ENCODE measurements around the gene REEP2.
"Not testable (repeated sequence)": the region's sequence is repeated elsewhere in the genome, so short reads cannot be mapped to it uniquely, and the experiment has no call there.

Gene REEP2

DNA sequence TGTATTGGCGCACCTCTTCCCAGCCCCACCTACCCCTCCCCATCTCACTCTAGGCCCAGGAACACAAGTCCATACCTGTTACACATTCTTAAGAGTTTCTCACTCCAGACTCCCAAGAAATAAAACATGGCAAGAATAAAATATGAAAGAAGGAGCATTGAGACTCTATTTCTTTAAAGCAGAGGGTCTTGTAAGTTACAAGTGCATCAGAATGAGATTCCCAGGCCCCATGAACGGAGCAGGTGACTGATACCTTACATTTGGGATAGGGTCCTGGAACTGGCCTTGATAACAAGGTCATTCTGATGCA is 32.1 kb downstream of the REEP2 start:
- TF ChIP-seq, protein P1, sequence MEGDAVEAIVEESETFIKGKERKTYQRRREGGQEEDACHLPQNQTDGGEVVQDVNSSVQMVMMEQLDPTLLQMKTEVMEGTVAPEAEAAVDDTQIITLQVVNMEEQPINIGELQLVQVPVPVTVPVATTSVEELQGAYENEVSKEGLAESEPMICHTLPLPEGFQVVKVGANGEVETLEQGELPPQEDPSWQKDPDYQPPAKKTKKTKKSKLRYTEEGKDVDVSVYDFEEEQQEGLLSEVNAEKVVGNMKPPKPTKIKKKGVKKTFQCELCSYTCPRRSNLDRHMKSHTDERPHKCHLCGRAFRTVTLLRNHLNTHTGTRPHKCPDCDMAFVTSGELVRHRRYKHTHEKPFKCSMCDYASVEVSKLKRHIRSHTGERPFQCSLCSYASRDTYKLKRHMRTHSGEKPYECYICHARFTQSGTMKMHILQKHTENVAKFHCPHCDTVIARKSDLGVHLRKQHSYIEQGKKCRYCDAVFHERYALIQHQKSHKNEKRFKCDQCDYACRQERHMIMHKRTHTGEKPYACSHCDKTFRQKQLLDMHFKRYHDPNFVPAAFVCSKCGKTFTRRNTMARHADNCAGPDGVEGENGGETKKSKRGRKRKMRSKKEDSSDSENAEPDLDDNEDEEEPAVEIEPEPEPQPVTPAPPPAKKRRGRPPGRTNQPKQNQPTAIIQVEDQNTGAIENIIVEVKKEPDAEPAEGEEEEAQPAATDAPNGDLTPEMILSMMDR (IDR thresholded peaks at IDR 0.05), result no peak
- H3K4me3 ChIP-seq, result no peak overlapping the region

DNA sequence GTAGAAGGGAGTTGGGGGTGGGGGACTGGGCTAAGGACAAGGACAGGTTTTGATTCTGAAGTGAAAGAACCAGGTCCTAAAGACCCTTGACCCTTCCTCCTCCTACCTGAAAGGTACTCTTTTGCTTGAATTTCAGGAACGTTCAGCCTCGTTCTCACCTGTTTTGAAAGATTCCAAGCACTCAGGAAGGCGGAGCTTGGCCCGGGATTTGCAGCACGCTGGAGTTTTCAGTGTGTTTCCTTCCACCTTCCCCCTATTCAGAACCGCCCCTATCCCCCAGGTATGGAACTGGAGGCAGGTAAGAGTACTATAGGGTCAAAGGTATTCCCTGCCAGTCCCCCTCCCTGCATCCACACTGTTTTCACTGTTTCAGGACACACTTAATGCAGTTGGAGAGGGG is 33.5 kb downstream of the REEP2 start:
- Histone ChIP-seq H3K27ac (no peak overlapping the region), H3K4me3 (no peak overlapping the region)
- TF ChIP-seq, protein P1 (IDR thresholded peaks at IDR 0.05), result no peak
- no peak for DNase-seq (ENCODE audit: low spot score)

More for the DNA sequence above, 32.1 kb downstream of the REEP2 start:
- no peak overlapping the region for H3K27ac ChIP-seq
- no peak for DNase-seq (ENCODE audit: low spot score)

DNA sequence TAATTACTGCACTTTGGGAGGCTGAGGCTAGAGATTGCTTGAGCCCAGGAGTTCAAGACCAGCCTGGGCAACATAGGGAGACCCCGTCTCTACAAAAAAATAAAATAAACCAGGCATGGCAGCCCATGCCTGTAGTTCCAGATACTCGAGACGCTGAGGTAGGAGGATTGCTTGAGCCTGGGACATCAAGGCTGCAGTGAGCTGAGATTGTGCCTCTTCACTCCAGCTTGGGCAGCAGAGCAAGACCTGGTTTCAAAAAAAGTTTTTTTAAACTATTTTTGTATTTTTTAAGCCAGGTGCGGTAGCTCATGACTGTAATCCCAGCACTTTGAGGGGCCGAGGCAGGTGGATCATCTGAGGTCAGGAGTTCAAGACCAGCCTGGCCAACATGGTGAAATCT is 34.3 kb downstream of the REEP2 start:
- not testable (repeated sequence) for DNase-seq (ENCODE audit: low spot score); H3K4me3 ChIP-seq; H3K27ac ChIP-seq

DNA sequence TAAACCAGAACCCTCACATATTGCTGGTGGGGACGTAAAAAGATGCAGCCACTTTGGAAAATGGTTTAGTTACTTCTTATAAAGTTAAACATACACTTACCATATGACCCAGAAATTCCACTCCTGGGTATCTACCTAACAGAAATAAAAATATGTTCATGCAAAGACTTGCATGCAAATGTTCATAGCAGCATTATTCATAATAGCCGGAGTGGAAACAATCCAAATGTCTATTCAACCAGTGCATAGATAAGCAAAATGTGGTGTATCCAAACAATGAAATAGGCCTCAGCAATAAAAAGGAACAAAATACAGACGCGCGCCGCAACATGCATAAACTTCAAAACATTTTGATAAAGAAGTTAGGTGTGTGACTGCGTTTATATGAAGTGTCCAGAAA is 38.1 kb downstream of the REEP2 start:
- Histone ChIP-seq H3K27ac (no peak overlapping the region), H3K4me3 (no peak overlapping the region)
- no peak for DNase-seq (ENCODE audit: low spot score)
- TF ChIP-seq, protein P1 (IDR thresholded peaks at IDR 0.05), result no peak

DNA sequence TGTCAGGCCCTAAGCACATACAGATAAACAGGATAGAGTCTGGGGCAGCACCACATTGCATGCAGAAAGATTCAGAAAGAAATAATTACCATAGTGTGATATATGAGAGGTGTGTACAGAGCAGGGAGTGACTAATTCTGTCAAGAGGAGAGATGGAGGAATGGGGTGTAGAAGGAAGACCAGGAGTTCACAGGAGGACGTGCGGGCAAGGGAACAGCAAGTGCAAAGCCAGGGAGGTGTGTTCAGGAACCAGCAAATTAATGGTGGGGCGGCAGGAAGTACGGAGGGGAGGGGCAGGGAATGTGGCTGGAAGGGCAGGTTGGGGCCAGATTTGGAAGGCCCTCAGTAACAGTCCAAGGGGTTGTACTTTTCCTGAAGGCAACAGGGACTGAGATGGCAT is 43.8 kb downstream of the REEP2 start:
- no peak for DNase-seq (ENCODE audit: low spot score)
- TF ChIP-seq, protein P1 (IDR thresholded peaks at IDR 0.05), result no peak
- H3K27ac ChIP-seq, result no peak overlapping the region
- no peak overlapping the region for H3K4me3 ChIP-seq

DNA sequence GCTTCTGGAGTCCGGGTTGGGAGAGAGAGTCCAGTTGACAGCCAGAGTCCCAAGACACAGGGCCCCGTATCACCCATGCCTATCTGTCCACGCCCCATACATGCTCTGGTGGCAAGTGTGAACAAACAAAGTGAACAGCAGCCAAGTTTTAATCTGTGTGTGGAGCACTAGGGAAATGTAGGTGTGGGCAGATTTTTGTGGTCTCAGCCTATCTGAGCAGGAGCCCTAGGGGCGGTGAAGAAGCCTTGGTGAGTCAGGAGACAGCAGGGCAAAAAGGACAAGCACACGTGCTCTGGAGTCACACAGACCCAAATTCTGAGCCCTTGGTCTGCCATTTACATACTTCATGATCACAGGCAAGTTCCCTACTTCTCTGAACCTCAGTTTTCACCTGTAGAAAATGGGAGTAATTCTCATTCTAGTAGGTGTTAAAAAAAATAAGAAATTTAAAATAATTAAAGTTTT is 49.7 kb downstream of the REEP2 start:
- no peak for DNase-seq (ENCODE audit: low spot score)
- TF ChIP-seq, protein P1 (IDR thresholded peaks at IDR 0.05), result no peak
- H3K27ac ChIP-seq, result no peak overlapping the region
- no peak overlapping the region for H3K4me3 ChIP-seq

DNA sequence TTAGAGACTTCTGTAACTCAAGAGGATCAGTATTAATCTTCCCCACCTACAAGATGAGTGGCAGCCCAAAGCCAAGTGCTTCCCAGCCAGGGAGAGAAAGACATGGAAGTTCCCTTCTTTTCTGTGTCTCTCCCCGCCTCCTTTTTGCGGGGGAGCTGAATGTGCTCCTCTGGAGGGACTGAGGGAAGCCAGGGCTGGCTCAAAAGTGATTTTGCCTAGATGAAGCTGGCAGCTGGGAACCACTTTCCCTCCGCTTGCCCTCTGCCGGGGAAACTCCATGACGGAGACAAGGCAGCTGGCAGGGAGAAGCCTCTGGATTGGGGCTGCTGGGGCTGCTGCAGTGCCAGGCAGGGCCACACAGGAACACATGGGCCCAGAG is 50.8 kb downstream of the REEP2 start:
- Histone ChIP-seq H3K4me3 (no peak overlapping the region), H3K27ac (no peak overlapping the region)
- no peak for DNase-seq (ENCODE audit: low spot score)
- TF ChIP-seq, protein P1 (IDR thresholded peaks at IDR 0.05), result no peak

Measured in coronary artery (tissue), 2 donors.